WTC11 (cell line): ENCODE measurements around the gene NAB2. TPM values are rescaled to one million over a fixed set of nuclear protein-coding genes. Genes with fewer than 3 reads are reported as not detected.

ENCODE experiments used
- ATAC-seq: fragments of 200-7000 bp; cut with Tn5 transposase; 2 replicates; pipeline ENCODE4 v1.10.0; 2021; ENCODE audit warnings: mild to moderate bottlenecking, moderate library complexity
- CTCF ChIA-PET: fragments of 300-600 bp; sonication (Branson Sonifier 250); formaldehyde crosslinking; loops from one replicate; lab custom pipeline; 2021; ENCODE audit warnings: antibody characterized with exemption; lab: Charles Lee
- POLR2A ChIA-PET: fragments of 350-600 bp; sonication (Branson Sonifier 250); formaldehyde crosslinking; loops from one replicate; lab custom pipeline; 2021; ENCODE audit warnings: antibody characterized with exemption; lab: Charles Lee
- DNase-seq: peaks from one replicate; pipeline ENCODE4 v3.0.0; 2021; ENCODE audit warnings: low spot score
- H3K27ac Mint-ChIP-seq: 2 replicates; pipeline ENCODE4 v1.8.0; 2021; ENCODE audit warnings: mixed read lengths
- H3K27me3 Mint-ChIP-seq: 2 replicates; pipeline ENCODE4 v1.8.0; 2021; ENCODE audit warnings: low read depth, mild to moderate bottlenecking, moderate library complexity, mixed read lengths
- H3K36me3 Mint-ChIP-seq: 2 replicates; pipeline ENCODE4 v1.8.0; 2021; ENCODE audit warnings: mixed read lengths
- H3K4me1 Mint-ChIP-seq: 2 replicates; pipeline ENCODE4 v1.8.0; 2022; ENCODE audit warnings: mixed read lengths
- H3K4me3 Mint-ChIP-seq: 2 replicates; pipeline ENCODE4 v1.8.0; 2021; ENCODE audit warnings: mild to moderate bottlenecking, moderate library complexity, mixed read lengths
- H3K9me3 Mint-ChIP-seq: 2 replicates; pipeline ENCODE4 v1.8.0; 2021; ENCODE audit warnings: mixed read lengths
- ATF1 ChIP-seq: sonication (generic); formaldehyde crosslinking; IDR thresholded peaks from 2 replicates; pipeline ENCODE4 v1.8.1; 2023; ENCODE audit warnings: mild to moderate bottlenecking, moderate library complexity, missing genetic modification reagents
- ATF2 ChIP-seq: sonication (generic); formaldehyde crosslinking; IDR thresholded peaks from 2 replicates; pipeline ENCODE4 v1.8.1; 2022; ENCODE audit warnings: low read depth, missing genetic modification reagents, borderline replicate concordance
- CREB1 ChIP-seq: sonication (generic); formaldehyde crosslinking; IDR thresholded peaks from 2 replicates; pipeline ENCODE4 v1.8.0; 2023; ENCODE audit warnings: mild to moderate bottlenecking, missing genetic modification reagents
- E2F1 ChIP-seq: sonication (generic); formaldehyde crosslinking; IDR thresholded peaks from 2 replicates; pipeline ENCODE4 v1.8.0; 2022; ENCODE audit warnings: mild to moderate bottlenecking, missing genetic modification reagents
- JAZF1 ChIP-seq: fragments of 250-450 bp; sonication (Bioruptor Pico); IDR thresholded peaks from 2 replicates; pipeline ENCODE4 v1.9.0; 2021; ENCODE audit warnings: moderate library complexity, mild to moderate bottlenecking, inconsistent platforms
- JUN ChIP-seq: sonication (generic); formaldehyde crosslinking; IDR thresholded peaks from 2 replicates; pipeline ENCODE4 v1.8.0; 2023; ENCODE audit warnings: mild to moderate bottlenecking, missing genetic modification reagents
- PRDM15 ChIP-seq: sonication (generic); formaldehyde crosslinking; IDR thresholded peaks from 2 replicates; pipeline ENCODE4 v1.8.0; 2022; ENCODE audit warnings: missing genetic modification reagents
- SMAD4 ChIP-seq: sonication (generic); formaldehyde crosslinking; IDR thresholded peaks from 2 replicates; pipeline ENCODE4 v1.8.0; 2022; ENCODE audit warnings: mild to moderate bottlenecking, missing genetic modification reagents
- TCF7 ChIP-seq: sonication (generic); formaldehyde crosslinking; IDR thresholded peaks from 2 replicates; pipeline ENCODE4 v1.8.0; 2022; ENCODE audit warnings: mild to moderate bottlenecking, low read depth, missing genetic modification reagents, moderate library complexity
- TP53 ChIP-seq: sonication (generic); formaldehyde crosslinking; IDR thresholded peaks from 2 replicates; pipeline ENCODE4 v1.8.1; 2023; ENCODE audit warnings: mild to moderate bottlenecking, missing genetic modification reagents
- ZNF219 ChIP-seq: sonication (generic); formaldehyde crosslinking; IDR thresholded peaks from 2 replicates; pipeline ENCODE4 v1.8.0; 2023; ENCODE audit warnings: missing genetic modification reagents, mild to moderate bottlenecking, borderline replicate concordance
- ZNF232 ChIP-seq: sonication (generic); formaldehyde crosslinking; IDR thresholded peaks from 2 replicates; pipeline ENCODE4 v1.8.0; 2022; ENCODE audit warnings: mild to moderate bottlenecking, missing genetic modification reagents
- ZNF416 ChIP-seq: fragments of 250-450 bp; sonication (Bioruptor Pico); IDR thresholded peaks from 2 replicates; pipeline ENCODE4 v1.9.0; 2021; ENCODE audit warnings: mild to moderate bottlenecking, inconsistent platforms
- ZSCAN18 ChIP-seq: fragments of 250-450 bp; sonication (Bioruptor Pico); IDR thresholded peaks from 2 replicates; pipeline ENCODE4 v2.1.2; 2022; ENCODE audit warnings: mild to moderate bottlenecking, moderate library complexity
- total RNA-seq: library from RNA; stranded (reverse); gene quantifications from 3 replicates; pipeline ENCODE4 v1.2.3, GENCODE V29; 2021
- TF ChIP-seq, protein P1 (sequence below): sonication (generic); formaldehyde crosslinking; IDR thresholded peaks from 2 replicates; pipeline ENCODE4 v1.8.1; 2023; ENCODE audit warnings: mild to moderate bottlenecking, missing genetic modification reagents
- TF ChIP-seq, protein P2 (sequence below): sonication (generic); formaldehyde crosslinking; IDR thresholded peaks from 2 replicates; pipeline ENCODE4 v1.8.0; 2022; ENCODE audit warnings: mild to moderate bottlenecking, missing genetic modification reagents
- TF ChIP-seq, protein P3 (sequence below): sonication (generic); formaldehyde crosslinking; IDR thresholded peaks from 2 replicates; pipeline ENCODE4 v1.8.1; 2022; ENCODE audit warnings: mild to moderate bottlenecking, moderate library complexity, missing genetic modification reagents
- TF ChIP-seq, protein P4 (sequence below): fragments of 250-450 bp; sonication (Bioruptor Pico); IDR thresholded peaks from 2 replicates; pipeline ENCODE4 v1.9.0; 2021; ENCODE audit warnings: mild to moderate bottlenecking, borderline replicate concordance

Gene NAB2
- total RNA-seq, 1 experiment from 2014 or later: 20.5 TPM

DNA sequence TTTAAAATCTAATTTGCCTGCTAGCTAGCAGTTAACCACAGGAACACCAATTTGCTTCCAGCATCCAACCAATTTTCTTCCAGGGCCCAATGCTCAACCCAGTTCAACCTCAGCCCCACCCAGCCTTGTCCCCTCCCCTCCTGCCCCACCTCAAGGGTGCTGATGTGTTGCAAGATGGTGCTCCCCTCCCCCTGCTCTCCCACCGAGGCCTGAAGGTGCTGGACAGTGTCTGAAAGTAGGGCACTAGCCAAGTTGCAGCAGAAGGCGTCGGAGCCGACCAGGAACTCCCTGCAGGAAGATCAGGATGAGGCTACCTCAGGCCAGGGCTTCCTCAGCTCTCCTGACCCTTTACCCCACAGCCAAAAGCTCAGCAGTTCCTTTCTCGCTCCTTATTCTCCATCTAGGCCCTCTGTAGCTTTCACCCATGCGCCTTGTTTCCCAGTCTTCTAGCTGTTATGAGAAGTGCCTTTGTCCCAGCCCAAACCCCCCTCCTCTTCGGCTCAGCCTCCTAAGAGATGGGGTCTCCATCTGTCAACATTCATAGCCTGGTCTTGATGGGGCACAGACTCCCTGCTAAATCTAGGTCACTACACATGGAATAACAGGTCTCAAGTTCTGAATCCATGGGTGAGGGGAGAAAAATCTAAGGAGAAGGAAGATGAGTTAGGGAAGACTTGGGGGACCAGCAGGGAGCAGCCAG is 18.7 kb downstream of the NAB2 start (continued):
- TF ChIP-seq SMAD4 (CRISPR knock-in tag) (no peak), TP53 (CRISPR knock-in tag) (no peak), E2F1 (CRISPR knock-in tag) (no peak), ZNF416 (CRISPR knock-in tag) (no peak), ATF1 (CRISPR knock-in tag) (no peak), ATF2 (no peak), ZNF219 (CRISPR knock-in tag) (no peak), CREB1 (CRISPR knock-in tag) (no peak)
- TF ChIP-seq, protein P1, sequence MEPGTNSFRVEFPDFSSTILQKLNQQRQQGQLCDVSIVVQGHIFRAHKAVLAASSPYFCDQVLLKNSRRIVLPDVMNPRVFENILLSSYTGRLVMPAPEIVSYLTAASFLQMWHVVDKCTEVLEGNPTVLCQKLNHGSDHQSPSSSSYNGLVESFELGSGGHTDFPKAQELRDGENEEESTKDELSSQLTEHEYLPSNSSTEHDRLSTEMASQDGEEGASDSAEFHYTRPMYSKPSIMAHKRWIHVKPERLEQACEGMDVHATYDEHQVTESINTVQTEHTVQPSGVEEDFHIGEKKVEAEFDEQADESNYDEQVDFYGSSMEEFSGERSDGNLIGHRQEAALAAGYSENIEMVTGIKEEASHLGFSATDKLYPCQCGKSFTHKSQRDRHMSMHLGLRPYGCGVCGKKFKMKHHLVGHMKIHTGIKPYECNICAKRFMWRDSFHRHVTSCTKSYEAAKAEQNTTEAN: no peak
- TF ChIP-seq, protein P2, sequence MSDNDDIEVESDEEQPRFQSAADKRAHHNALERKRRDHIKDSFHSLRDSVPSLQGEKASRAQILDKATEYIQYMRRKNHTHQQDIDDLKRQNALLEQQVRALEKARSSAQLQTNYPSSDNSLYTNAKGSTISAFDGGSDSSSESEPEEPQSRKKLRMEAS (CRISPR knock-in tag): no peak

- DNase-seq: no peak
- Mint-ChIP-seq H3K4me3 (peak overlapping the region; percentile 72), H3K4me1 (peaks cover 36% of the 10 kb centered on the region), H3K9me3 (no peaks in the 10 kb centered on the region), H3K27me3 (no peaks in the 10 kb centered on the region), H3K27ac (peak overlapping the region; percentile 98), H3K36me3 (peaks cover 9% of the 10 kb centered on the region)
- ATAC-seq: no peak
- ChIA-PET POLR2A (interaction anchor here (0.6 to 3.9 kb wide), 4 partner anchors 16 to 121 kb away, joined by 3 to 26 read pairs (median 3); partner anchors contain the start of gene NAB2), CTCF (interaction anchor here (0.7 to 5.7 kb wide), 5 partner anchors 13 to 108 kb away, joined by 3 to 270 read pairs (median 76); partner anchors contain the start of genes LRP1 and NAB2)
- TF ChIP-seq CREB1 (CRISPR knock-in tag): no peak
- TF ChIP-seq PRDM15: no peak
- no peak for TF ChIP-seq JAZF1
- TF ChIP-seq ZSCAN18 (CRISPR knock-in tag): no peak
- TF ChIP-seq, protein P3, sequence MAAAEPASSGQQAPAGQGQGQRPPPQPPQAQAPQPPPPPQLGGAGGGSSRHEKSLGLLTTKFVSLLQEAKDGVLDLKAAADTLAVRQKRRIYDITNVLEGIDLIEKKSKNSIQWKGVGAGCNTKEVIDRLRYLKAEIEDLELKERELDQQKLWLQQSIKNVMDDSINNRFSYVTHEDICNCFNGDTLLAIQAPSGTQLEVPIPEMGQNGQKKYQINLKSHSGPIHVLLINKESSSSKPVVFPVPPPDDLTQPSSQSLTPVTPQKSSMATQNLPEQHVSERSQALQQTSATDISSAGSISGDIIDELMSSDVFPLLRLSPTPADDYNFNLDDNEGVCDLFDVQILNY: no peak
- TF ChIP-seq TCF7 (CRISPR knock-in tag): no peak
- TF ChIP-seq, protein P4, sequence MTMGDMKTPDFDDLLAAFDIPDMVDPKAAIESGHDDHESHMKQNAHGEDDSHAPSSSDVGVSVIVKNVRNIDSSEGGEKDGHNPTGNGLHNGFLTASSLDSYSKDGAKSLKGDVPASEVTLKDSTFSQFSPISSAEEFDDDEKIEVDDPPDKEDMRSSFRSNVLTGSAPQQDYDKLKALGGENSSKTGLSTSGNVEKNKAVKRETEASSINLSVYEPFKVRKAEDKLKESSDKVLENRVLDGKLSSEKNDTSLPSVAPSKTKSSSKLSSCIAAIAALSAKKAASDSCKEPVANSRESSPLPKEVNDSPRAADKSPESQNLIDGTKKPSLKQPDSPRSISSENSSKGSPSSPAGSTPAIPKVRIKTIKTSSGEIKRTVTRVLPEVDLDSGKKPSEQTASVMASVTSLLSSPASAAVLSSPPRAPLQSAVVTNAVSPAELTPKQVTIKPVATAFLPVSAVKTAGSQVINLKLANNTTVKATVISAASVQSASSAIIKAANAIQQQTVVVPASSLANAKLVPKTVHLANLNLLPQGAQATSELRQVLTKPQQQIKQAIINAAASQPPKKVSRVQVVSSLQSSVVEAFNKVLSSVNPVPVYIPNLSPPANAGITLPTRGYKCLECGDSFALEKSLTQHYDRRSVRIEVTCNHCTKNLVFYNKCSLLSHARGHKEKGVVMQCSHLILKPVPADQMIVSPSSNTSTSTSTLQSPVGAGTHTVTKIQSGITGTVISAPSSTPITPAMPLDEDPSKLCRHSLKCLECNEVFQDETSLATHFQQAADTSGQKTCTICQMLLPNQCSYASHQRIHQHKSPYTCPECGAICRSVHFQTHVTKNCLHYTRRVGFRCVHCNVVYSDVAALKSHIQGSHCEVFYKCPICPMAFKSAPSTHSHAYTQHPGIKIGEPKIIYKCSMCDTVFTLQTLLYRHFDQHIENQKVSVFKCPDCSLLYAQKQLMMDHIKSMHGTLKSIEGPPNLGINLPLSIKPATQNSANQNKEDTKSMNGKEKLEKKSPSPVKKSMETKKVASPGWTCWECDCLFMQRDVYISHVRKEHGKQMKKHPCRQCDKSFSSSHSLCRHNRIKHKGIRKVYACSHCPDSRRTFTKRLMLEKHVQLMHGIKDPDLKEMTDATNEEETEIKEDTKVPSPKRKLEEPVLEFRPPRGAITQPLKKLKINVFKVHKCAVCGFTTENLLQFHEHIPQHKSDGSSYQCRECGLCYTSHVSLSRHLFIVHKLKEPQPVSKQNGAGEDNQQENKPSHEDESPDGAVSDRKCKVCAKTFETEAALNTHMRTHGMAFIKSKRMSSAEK: no peak
- TF ChIP-seq, protein P2 (CRISPR knock-in tag): no peak
- no peak for TF ChIP-seq JUN (CRISPR knock-in tag)
- TF ChIP-seq ZNF232: no peak
These were observed 20.5 kb downstream of the NAB2 start for GRCh38 chr12:57109207-57110103.
